Measurements from ENCODE around the gene GP5. TPM values are rescaled to one million over a fixed set of nuclear protein-coding genes. Genes with fewer than 3 reads are reported as not detected.

GP5 gene
- total RNA-seq, 1 donor from 2014 or later = 0.11 TPM

DNA sequence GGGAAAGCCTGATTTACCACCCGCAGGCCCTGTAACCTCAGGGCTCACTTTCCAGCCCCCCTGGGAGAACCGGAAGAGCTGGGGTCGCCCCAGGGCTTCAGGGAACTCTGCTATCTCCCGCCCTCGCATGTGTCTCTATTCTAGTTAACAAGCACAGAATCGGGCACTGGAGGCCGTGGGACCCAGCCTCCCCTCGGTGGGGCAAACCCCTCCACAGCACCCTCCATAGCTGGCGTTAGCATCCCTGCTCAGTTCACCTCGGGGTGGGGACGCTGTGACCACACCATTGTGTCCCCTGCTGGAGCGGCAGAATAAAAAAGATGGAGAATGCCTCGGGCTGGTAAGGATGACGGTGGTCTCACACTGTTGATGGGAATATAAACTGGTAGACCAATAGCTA lies 26.0 kb downstream of the GP5 start:
- Mint-ChIP-seq H3K36me3 (no peaks in the 10 kb centered on the region), H3K4me3 (no peak overlapping the region), H3K27me3 (ENCODE audit: low read depth) (peaks cover 53% of the 10 kb centered on the region), H3K4me1 (peaks cover 13% of the 10 kb centered on the region), H3K27ac (no peak overlapping the region), H3K9me3 (no peaks in the 10 kb centered on the region)
- DNase-seq (ENCODE audit: low spot score in 2 of 2, unreplicated experiment in 2 of 2) = no peak
- TF ChIP-seq CTCF (IDR thresholded peaks at IDR 0.05; ENCODE audit: unreplicated experiment) = no peak

DNA sequence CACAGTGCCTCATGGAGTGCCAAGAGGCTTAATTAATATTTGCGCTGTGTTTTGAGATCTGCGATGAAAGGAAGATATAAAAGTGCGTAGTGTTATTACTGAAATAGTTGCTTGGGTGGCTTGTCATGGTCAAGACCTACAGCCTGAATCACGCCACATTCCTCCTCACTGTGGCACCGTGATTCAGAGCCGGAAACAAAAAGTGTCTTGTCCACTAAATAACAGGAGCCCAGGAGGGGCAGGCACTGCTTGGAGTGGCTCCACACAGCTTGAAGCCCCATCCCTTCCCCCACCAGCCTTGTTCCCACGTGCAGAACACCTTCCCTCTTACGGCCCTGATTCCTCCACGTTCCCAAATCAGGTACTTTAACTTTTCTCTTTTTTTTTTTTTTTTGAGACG lies 28.3 kb downstream of the GP5 start:
- Mint-ChIP-seq H3K27ac (no peak overlapping the region), H3K4me3 (no peak overlapping the region), H3K27me3 (ENCODE audit: low read depth) (peaks cover 61% of the 10 kb centered on the region), H3K36me3 (no peaks in the 10 kb centered on the region), H3K9me3 (no peaks in the 10 kb centered on the region), H3K4me1 (peaks cover 15% of the 10 kb centered on the region)
- TF ChIP-seq CTCF (IDR thresholded peaks at IDR 0.05; ENCODE audit: unreplicated experiment) = no peak
- DNase-seq (ENCODE audit: low spot score in 2 of 2, unreplicated experiment in 2 of 2) = no peak

DNA sequence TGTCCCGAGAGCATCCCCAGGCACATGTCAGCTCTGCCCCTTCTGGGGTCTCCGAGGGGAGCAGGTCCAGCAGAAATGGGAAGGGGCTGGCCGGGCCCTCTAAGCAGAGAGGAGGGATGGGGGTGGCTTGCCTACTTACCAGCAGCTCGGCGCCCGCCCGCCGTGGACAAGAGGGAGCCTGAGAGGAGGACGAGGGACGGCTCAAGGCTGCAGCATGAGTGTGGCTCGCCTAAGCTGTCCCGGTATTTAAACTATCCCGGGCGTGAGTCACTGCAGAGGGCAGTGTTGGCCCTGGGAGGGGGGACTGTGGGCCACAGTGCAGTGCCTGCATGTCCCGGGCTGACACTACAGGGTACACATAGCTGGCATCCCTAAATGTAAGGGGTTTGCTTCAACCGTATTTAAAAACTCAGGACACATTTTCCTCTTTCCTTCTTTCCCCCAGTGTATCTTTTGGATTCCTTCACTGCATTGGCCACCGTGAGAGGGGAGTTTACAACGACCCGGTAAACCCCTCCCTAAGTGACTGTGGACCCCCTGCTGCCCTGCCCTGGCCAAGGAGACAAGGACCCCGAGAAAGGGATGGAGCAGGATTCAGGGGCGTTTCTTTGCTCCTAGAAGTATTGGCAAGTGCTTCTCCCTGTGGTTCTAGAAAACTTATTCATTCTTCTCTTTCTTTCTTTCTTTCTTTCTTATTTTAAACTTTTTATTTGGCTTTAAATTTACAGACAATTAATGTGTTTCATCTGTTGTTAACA lies 29.4 kb downstream of the GP5 start, which contains the start of gene LRRC15:
Gene LRRC15, minus strand, starts transcription at position 222 of the 758 bp plus-strand sequence. CDS start 8,700 bp downstream, outside the sequence.
- no peaks in the 10 kb centered on the region for H3K36me3 Mint-ChIP-seq
- TF ChIP-seq CTCF (IDR thresholded peaks at IDR 0.05; ENCODE audit: unreplicated experiment) = no peak
- H3K4me1 Mint-ChIP-seq = peaks cover 16% of the 10 kb centered on the region
- no peaks in the 10 kb centered on the region for H3K9me3 Mint-ChIP-seq
- DNase-seq (ENCODE audit: low spot score in 2 of 2, unreplicated experiment in 2 of 2) = no peak
- H3K27ac Mint-ChIP-seq = no peak within 1 kb of the TSS
- peaks cover 55% of the 10 kb centered on the region for H3K27me3 Mint-ChIP-seq (ENCODE audit: low read depth)
- H3K4me3 Mint-ChIP-seq = no peak within 1 kb of the TSS

DNA sequence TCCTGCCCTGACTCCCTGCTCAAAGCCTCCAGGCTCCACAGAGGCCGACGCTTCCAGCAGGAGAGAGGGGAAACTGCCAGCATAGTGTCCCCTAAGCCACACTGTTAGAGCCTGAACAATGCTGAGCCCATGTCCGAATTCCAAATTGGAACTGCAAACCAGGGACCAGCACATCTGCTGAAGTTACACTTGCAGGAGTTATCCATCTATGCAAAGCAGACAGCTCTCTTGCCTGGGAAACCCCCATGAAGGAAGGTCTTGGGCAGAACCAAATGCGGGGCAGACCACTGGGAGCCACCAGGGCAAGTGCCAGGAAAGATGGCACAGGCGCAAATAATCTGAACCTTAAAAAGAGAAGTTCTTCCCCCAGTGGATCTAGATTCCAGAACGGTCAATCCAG lies 30.1 kb downstream of the GP5 start:
- Mint-ChIP-seq H3K4me3 (no peak overlapping the region), H3K27me3 (ENCODE audit: low read depth) (peaks cover 55% of the 10 kb centered on the region), H3K27ac (no peak overlapping the region), H3K36me3 (no peaks in the 10 kb centered on the region), H3K4me1 (peaks cover 23% of the 10 kb centered on the region), H3K9me3 (no peaks in the 10 kb centered on the region)
- TF ChIP-seq CTCF (IDR thresholded peaks at IDR 0.05; ENCODE audit: unreplicated experiment) = no peak
- no peak for DNase-seq (ENCODE audit: low spot score in 2 of 2, unreplicated experiment in 2 of 2)

DNA sequence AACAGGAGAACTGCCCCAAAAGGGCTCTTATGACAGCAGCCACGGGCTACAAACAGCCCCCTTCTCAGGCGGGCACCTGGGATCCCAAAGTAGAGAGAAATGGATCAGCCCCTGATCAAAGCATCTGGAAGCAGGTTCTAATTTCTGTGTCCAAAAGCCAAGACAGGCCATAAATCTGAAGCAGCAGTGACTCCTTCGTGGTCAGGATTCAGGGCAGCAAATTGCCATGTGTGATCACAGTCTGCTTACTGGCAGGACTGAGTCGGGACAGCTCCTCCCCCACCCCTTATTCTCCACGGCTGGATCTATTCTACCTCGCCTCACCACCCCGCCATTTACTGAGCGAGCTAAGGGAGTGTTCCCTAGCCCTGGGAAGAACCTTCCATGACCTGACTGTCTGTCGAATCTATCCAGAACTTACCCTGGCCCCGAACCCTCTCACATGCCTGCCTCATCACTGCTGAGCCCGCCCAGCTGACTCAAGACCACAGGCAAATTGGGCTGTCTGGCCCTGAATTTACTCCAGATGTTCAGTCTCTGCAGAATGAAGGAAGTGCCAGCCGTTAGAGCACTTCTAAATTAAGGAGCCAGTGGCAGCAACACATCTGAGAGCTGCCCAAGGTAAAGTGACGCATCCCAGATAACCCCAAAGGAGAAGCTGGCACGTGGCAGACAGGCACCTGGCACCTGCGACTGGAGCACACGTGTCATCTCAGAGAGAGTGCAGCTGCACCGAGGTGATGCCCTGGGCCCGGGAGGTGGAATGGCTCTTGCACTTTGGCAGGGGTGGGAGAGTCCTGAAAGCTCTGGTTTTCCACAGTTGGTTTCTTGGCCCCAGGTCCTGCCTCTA lies 30.8 kb downstream of the GP5 start:
- DNase-seq (ENCODE audit: low spot score in 2 of 2, unreplicated experiment in 2 of 2) = no peak
- H3K36me3 Mint-ChIP-seq = no peaks in the 10 kb centered on the region
- no peaks in the 10 kb centered on the region for H3K9me3 Mint-ChIP-seq
- TF ChIP-seq CTCF (IDR thresholded peaks at IDR 0.05; ENCODE audit: unreplicated experiment) = no peak
- no peak overlapping the region for H3K4me3 Mint-ChIP-seq
- H3K27me3 Mint-ChIP-seq (ENCODE audit: low read depth) = peaks cover 59% of the 10 kb centered on the region
- H3K27ac Mint-ChIP-seq = no peak overlapping the region
- peaks cover 23% of the 10 kb centered on the region for H3K4me1 Mint-ChIP-seq

Measured in mesothelial cell of epicardium (in vitro differentiated cells).